Adipose tissue (tissue), 3 donors: ENCODE results near the gene KCNIP4. TPM values are rescaled to one million over a fixed set of nuclear protein-coding genes. Genes with fewer than 3 reads are reported as not detected.
"Not testable (repeated sequence)": the region's sequence is repeated elsewhere in the genome, so short reads cannot be mapped to it uniquely, and the experiment has no call there.

ENCODE experiments used
- H3K27ac ChIP-seq: one replicate; pipeline ENCODE4 v1.5.1; 2013; ENCODE audit warnings: low read depth, low read length
- WGBS, 3 donors: extraction: QIAGEN DNeasy Blood & Tissue Kit; methylation state at CpG; one replicate each; pipeline ENCODE4 v1.1.7; 2013; 5-methylcytosine and 5-hydroxymethylcytosine counted together
- polyA plus RNA-seq, 3 donors: library from polyadenylated mRNA; stranded (reverse); fragments of 200-250 nt; gene quantifications; one replicate each; pipeline ENCODE4 v1.2.3, GENCODE V29; 2013
- donor health status: healthy with polysubstance abuse.
- donor health status: Bipolar disorder and iron deficiency.
- donor health status: healthy.

KCNIP4 gene
- polyA plus RNA-seq, 3 donors: 0.08 to 0.34 TPM; not detected in 1

- H3K27ac ChIP-seq: no peak overlapping the region
- WGBS, 3 donors: 70 to 87% (median 76%) methylated on average over 3 of the region's 3 CpGs
Measured at GRCh38 chr4:21376176-21376575, 572.4 kb downstream of the KCNIP4 start.

- WGBS, 3 donors: 80 to 90% (median 81%) methylated on average over 2 of the region's 2 CpGs
- no peak overlapping the region for H3K27ac ChIP-seq
Measured at GRCh38 chr4:21374641-21375368, 573.8 kb downstream of the KCNIP4 start.

GRCh38 chr4:21367567-21367966 is 581.0 kb downstream of the KCNIP4 start:
- no peak overlapping the region for H3K27ac ChIP-seq
- 54 to 79% (median 65%) methylated on average over 2 of the region's 2 CpGs for WGBS, 3 donors

- WGBS, 3 donors: 36 to 48% (median 38%) methylated on average over 1 of the region's 1 CpG
Measured at GRCh38 chr4:21366840-21367239, 581.7 kb downstream of the KCNIP4 start.

GRCh38 chr4:21366312-21366711 is 582.3 kb downstream of the KCNIP4 start:
- H3K27ac ChIP-seq: no peak overlapping the region
- WGBS, 3 donors: 29 to 30% (median 29%) methylated on average over 2 of the region's 2 CpGs

More at GRCh38 chr4:21366840-21367239, 581.7 kb downstream of the KCNIP4 start:
- no peak overlapping the region for H3K27ac ChIP-seq

- 64 to 84% (median 73%) methylated on average over 1 of the region's 1 CpG for WGBS, 3 donors
Measured at GRCh38 chr4:21363701-21364100, 584.9 kb downstream of the KCNIP4 start.

GRCh38 chr4:21352354-21352753 is 596.2 kb downstream of the KCNIP4 start:
- not testable (repeated sequence) for H3K27ac ChIP-seq
- WGBS, 3 donors: 82 to 87% (median 83%) methylated on average over 4 of the region's 4 CpGs

More at GRCh38 chr4:21363701-21364100, 584.9 kb downstream of the KCNIP4 start:
- H3K27ac ChIP-seq: no peak overlapping the region

- 15 to 21% (median 16%) methylated on average over 1 of the region's 1 CpG for WGBS, 3 donors
- no peak overlapping the region for H3K27ac ChIP-seq
Measured at GRCh38 chr4:21347142-21347541, 601.4 kb downstream of the KCNIP4 start.

GRCh38 chr4:21327976-21328700 is 620.4 kb downstream of the KCNIP4 start:
- WGBS, 3 donors: 74 to 91% (median 90%) methylated on average over 3 of the region's 3 CpGs
- H3K27ac ChIP-seq: no peak overlapping the region

- no peak overlapping the region for H3K27ac ChIP-seq
- WGBS, 3 donors: 41 to 85% (median 67%) methylated on average over 1 of the region's 1 CpG
Measured at GRCh38 chr4:21320034-21320433, 628.5 kb downstream of the KCNIP4 start.

GRCh38 chr4:21307709-21308108 is 640.9 kb downstream of the KCNIP4 start:
- 64 to 65% (median 64%) methylated on average over 3 of the region's 3 CpGs for WGBS, 3 donors

GRCh38 chr4:21304540-21304887 is 644.1 kb downstream of the KCNIP4 start:
- 5 to 24% (median 20%) methylated on average over 4 of the region's 4 CpGs for WGBS, 3 donors
- no peak overlapping the region for H3K27ac ChIP-seq

More at GRCh38 chr4:21307709-21308108, 640.9 kb downstream of the KCNIP4 start:
- H3K27ac ChIP-seq: no peak overlapping the region

GRCh38 chr4:21290562-21290961 is 658.0 kb downstream of the KCNIP4 start:
- no peak overlapping the region for H3K27ac ChIP-seq
- 8 to 41% (median 10%) methylated on average over 2 of the region's 2 CpGs for WGBS, 3 donors

GRCh38 chr4:21276046-21276445 is 672.5 kb downstream of the KCNIP4 start:
- 86 to 92% (median 88%) methylated on average over 5 of the region's 5 CpGs for WGBS, 3 donors
- H3K27ac ChIP-seq: no peak overlapping the region

GRCh38 chr4:21271439-21272052 is 677.0 kb downstream of the KCNIP4 start:
- no peak overlapping the region for H3K27ac ChIP-seq
- WGBS, 3 donors: 45 to 58% (median 57%) methylated on average over 4 of the region's 4 CpGs

GRCh38 chr4:21248331-21248730 is 700.2 kb downstream of the KCNIP4 start:
- WGBS, 3 donors: 79 to 86% (median 83%) methylated on average over 4 of the region's 4 CpGs
- H3K27ac ChIP-seq: no peak overlapping the region

GRCh38 chr4:21242163-21242562 is 706.4 kb downstream of the KCNIP4 start:
- WGBS, 3 donors: 33 to 93% (median 89%) methylated on average over 2 of the region's 2 CpGs
- H3K27ac ChIP-seq: no peak overlapping the region

GRCh38 chr4:21226637-21227538 is 721.7 kb downstream of the KCNIP4 start:
- WGBS, 3 donors: 30 to 57% (median 54%) methylated on average over 2 of the region's 2 CpGs
- no peak overlapping the region for H3K27ac ChIP-seq
